GM21515 (cell line): ENCODE results near the gene HAUS6.
"Not testable (repeated sequence)": the region's sequence is repeated elsewhere in the genome, so short reads cannot be mapped to it uniquely, and the experiment has no call there.

ENCODE experiments used
- ATAC-seq: cut with Tn5 transposase; IDR thresholded peaks from one replicate; pipeline ENCODE4 v1.9.1; 2021; ENCODE audit not compliant: unreplicated experiment

Gene HAUS6

DNA sequence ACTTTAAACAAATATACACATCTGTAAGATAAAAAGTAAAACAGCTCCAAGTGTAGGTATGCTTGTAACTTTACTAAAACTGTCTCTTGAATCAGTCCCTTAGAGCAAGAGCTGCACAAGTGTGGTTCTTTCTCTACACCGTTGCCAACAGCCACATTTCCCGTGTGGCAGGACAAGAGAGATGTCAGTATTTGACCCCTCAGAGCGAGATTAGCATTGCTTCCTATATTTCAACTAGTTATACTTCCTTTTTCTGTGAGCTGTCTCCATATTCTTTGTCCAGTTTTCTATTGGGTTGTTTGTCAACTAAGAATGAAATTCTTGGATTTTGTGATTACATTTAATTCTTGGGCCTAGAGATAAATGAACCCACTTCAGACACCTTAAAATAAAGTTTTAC, 16.5 kb upstream of the HAUS6 start:
- ATAC-seq, result no peak

DNA sequence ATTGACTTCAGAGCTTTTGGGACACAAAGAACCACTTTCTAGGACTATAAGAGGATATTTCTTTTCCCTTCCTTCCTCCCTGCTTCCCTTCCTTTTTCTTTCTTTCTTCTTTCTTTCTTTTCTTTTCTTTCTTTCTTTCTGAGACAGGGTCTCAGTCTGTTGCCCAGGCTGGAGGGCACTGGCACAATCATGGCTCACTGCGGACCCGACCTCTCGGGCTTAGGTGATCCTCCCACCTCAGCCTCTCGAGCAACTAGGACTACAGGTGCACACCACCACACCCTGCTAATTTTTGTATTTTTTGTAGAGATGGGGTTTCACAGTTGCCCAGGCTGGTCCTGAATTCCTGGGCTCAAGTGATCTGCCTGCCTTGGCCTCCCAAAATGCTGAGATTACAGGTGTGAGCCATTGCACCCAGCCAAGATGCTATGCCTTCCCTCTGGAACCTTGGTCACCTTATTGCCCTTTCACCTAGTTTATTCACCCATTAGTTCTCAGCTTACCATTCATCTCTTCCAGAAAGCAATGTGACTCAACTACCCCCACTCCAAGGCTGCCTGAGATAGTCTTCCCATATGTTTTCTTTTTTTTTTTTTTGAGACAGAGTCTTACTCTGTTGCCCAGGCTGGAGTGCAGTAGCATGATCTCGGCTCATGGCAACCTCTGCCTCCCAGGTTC, 14.5 kb upstream of the HAUS6 start:
- no peak for ATAC-seq

- no peak for ATAC-seq
Observed at GRCh38 chr9:19116107-19116790, 13.5 kb upstream of the HAUS6 start.

- ATAC-seq, result no peak
Observed at GRCh38 chr9:19114680-19115270, 12.1 kb upstream of the HAUS6 start.

DNA sequence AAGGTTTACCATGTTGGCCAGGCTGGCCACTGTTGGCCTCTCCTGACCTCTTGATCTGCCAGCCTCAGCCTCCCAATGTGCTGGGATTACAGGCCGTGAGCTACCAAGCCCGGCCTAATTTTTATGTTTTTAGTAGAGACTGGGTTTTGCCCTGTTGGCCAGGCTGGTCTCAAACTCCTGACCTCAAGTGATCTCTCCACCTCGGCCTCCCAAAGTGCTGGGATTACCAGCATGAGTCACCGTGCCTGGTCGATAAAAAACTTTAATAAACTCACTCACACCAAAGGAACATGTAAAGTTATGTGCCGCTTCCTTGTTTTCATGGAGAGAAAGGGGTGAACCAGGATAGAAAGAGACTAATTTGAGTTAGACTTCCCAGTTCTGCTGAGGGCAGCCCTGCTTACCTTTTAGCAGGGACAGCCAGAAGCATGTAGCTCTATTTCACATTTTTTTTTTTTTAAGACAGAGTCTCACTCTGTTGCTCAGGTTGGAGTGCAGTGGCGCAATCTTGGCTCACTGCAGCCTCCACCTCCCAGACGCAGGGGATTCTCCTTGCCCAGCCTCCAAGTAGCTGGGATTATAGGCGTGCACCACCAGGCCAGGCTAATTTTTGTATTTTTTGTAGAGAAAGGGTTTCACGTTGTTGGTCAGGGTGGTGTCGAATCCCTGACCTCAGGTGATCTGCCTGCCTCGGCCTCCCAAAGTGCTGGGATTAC, 11.4 kb upstream of the HAUS6 start:
- no peak for ATAC-seq

DNA sequence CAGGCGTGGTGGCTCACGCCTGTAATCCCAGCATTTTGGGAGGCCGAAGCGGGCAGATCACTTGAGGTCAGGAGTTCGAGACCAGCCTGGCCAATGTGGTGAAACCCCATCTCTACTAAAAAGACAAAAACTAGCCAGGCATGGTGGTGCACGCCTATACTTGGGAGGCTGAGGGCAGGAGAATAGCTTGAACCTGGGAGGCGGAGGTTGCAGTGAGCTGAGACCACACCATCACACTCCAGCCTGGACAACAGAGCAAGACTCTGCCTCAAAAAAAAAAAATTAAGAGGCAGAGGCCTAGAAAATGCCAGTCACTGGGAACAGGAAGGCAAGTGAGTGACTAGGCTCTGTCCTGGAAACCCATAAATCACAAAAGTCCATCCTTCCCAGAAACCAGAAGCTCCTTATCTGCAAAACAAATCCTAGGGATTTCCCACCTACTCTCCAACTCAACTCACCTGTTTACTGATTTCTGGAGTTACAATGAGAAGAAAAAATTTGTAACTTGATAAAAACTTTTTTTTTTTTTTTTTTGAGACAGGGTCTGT, 10.4 kb upstream of the HAUS6 start:
- not testable (repeated sequence) for ATAC-seq

GRCh38 chr9:19108038-19108437, 5.3 kb upstream of the HAUS6 start:
- no peak for ATAC-seq

DNA sequence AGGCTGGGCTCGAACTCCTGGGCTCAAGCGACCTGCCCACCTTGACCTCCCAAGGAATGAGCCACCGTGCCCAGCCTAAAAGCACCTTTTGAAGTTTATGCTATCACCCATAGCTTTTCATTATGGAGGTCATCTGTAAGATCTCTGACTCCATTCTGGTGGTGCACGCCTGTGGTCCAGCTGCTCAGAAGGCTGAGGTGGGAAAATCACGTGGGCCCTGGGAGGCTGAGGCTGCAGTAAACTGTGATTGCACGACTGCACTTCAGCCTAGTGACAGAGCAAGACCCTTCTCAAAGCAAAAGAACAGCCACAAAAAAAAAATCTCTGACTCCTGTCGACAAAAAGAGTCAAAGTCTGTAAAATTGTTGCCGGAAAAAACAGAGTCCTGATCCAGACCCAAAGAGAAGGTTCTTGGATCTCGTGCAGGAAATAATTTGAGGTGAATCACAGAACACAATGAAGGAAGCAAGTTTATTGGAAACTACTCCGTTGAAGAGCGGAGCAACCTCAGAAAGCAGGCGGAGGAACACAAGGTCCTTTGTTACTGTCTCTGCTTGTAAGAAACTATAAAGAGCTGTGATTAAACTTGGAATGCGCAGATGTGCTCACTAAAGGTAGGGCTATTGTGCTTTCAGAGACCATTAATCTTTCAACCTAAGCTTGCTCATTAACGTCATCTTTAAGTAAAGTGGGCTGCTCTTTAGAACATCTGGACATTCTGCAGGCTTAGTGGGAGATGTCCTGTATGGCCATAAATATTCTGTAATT, 2.0 kb upstream of the HAUS6 start:
- ATAC-seq, result no peak

- ATAC-seq, result peak; percentile 34
Observed at GRCh38 chr9:19102181-19102630, 498 bp downstream of the HAUS6 start.

GRCh38 chr9:19101203-19101602, 1.5 kb downstream of the HAUS6 start:
- no peak for ATAC-seq

- not testable (repeated sequence) for ATAC-seq
Observed at GRCh38 chr9:19097431-19097830, 5.3 kb downstream of the HAUS6 start.

GRCh38 chr9:19087106-19088000, 15.4 kb downstream of the HAUS6 start:
- no peak for ATAC-seq

DNA sequence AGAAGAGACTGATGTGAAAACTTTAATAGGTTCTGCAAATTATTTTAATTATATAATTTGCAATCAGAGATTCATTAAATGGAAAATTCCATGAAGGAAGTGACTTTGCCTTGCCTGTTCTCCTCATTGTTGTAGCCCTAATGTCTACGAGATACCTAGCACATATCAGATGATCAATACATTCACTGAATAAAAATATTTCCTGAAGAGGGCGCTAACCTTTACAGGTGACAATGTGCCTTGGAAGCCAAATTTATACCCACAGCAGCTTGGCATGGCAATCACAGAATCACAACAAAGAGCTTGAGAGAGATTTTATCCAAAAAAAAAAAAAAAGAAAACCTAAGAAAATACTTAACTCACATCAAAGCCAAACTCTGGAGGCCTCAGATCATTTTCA, 17.4 kb downstream of the HAUS6 start:
- no peak for ATAC-seq

DNA sequence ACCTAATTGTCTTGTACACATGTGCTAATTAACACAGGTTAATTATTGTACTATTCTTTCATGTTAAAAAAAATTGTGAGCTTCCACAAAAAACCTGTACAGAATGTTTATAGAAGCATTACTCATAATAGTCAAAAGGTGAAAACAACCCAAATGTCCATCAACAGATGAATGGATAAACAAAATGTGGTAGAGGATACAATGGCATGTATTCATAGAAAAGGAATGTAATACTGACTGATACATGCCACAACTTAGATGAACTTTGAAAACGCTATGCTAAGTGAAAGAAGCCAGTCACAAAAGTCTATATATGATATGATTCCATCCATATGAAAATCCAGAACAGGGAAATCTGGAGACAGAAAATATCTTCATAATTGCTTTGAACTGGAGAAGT, 27.9 kb downstream of the HAUS6 start:
- no peak for ATAC-seq

- no peak for ATAC-seq
Observed at GRCh38 chr9:19074229-19074628, 28.5 kb downstream of the HAUS6 start.

- no peak for ATAC-seq
Observed at GRCh38 chr9:19057033-19057432, 45.7 kb downstream of the HAUS6 start.

GRCh38 chr9:19050637-19051591, 51.8 kb downstream of the HAUS6 start:
- no peak for ATAC-seq

DNA sequence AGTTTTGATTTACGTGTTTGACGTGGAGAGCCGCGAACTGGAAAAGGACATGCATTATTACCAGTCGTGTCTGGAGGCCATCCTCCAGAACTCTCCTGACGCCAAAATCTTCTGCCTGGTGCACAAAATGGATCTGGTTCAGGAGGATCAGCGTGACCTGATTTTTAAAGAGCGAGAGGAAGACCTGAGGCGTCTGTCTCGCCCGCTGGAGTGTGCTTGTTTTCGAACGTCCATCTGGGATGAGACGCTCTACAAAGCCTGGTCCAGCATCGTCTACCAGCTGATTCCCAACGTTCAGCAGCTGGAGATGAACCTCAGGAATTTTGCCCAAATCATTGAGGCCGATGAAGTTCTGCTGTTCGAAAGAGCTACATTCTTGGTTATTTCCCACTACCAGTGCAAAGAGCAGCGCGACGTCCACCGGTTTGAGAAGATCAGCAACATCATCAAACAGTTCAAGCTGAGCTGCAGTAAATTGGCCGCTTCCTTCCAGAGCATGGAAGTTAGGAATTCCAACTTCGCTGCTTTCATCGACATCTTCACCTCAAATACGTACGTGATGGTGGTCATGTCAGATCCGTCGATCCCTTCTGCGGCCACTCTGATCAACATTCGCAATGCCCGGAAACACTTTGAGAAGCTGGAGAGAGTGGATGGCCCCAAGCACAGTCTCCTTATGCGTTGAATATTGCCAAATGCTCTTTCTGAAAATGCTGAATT, 52.6 kb downstream of the HAUS6 start:
- no peak for ATAC-seq
